Measurements from ENCODE around the gene SCGB3A1.

DNA sequence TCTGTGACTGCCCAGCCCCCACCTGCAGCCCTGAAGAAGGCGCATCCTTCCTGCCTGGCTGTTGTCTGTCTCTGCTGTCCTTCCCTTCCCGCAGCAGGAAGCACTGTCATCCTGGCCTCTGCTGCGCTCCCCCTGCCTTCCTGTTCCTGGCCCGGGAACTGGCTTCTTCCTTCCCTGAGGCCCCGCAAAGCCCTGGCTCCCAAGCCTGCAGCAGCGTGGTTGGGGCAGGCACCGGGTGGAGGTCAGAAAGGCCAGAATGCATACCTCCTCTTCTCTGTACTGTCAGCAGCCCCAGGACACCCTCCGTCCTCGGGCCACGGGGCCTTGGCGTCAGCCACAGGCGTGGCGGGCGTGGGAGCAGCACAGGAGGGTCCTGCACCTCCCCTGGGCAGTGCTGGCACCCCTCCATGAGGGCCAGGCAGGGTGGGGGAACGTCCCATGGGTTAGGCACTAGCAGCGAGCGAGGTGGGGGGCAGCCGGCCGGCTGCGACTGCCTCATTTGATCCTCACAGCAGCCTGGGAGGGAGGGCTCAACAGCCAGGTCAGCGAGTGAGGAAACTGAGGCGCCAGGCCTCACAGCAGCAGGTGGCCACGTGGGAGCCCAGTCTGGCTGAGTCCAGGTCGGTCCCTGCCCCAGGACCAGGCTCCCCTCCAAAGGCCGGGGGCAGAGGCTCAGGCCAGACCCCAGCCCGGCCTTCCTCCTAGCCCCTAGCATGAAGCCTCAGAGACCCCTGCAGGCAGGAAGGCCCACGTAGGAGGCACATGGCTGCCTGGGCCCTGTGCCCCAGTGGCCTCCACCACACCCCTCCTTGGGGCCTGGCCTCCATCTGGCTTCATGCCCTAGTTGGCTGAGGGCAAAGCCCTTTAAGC lies 48.7 kb upstream of the SCGB3A1 start:
- TF ChIP-seq POLR2A (IDR thresholded peaks at IDR 0.05; ENCODE audit: low read depth, low read length) = no peak
- no peak for TF ChIP-seq POLR2AphosphoS5 (IDR thresholded peaks at IDR 0.05; ENCODE audit: low read depth, low read length)
- no peak for TF ChIP-seq TAF1 (IDR thresholded peaks at IDR 0.05; ENCODE audit: low read depth, low read length)
- TF ChIP-seq SPI1 (IDR thresholded peaks at IDR 0.05; ENCODE audit: low read depth, low read length) = no peak
- TF ChIP-seq POU2F2 (IDR thresholded peaks at IDR 0.05; ENCODE audit: low read depth, low read length) = no peak
- TF ChIP-seq PAX5 (IDR thresholded peaks at IDR 0.05; ENCODE audit: insufficient read depth, low read length, severe bottlenecking) = no peak

Data from GM12891 (cell line).